Spleen (tissue), 11 donors: ENCODE measurements around the gene ZNF780B. TPM values are rescaled to one million over a fixed set of nuclear protein-coding genes. Genes with fewer than 3 reads are reported as not detected.

ENCODE experiments used
- DNase-seq: peaks from one replicate; pipeline ENCODE4 v3.0.0-alpha.2; 2020
- H3K27ac ChIP-seq, 8 donors: fragments of 200-600 bp; sonication (generic) in 7 of 8; 1 replicate in 4 of 8; 2 replicates in 4 of 8; pipeline versions ENCODE4 v1.5.0 to v1.8.0; 2016 to 2021; ENCODE audit warnings: inconsistent platforms in 4 of 8, mild to moderate bottlenecking in 4 of 8, moderate library complexity in 1 of 8
- H3K27me3 ChIP-seq, 7 donors: fragments of 200-600 bp; sonication (generic) in 6 of 7; replicated peaks in 1 of 7; 1 replicate in 4 of 7; 2 replicates in 3 of 7; pipeline versions ENCODE4 v1.5.0 to v1.8.0; 2016 to 2021; ENCODE audit warnings: inconsistent platforms in 3 of 7, mild to moderate bottlenecking in 1 of 7
- H3K36me3 ChIP-seq, 6 donors: fragments of 200-600 bp; sonication (generic) in 5 of 6; 1 replicate in 4 of 6; 2 replicates in 2 of 6; pipeline versions ENCODE4 v1.5.0 to v1.8.0; 2016 to 2021; ENCODE audit warnings: inconsistent platforms in 2 of 6
- H3K4me1 ChIP-seq, 6 donors: fragments of 200-600 bp; sonication (generic) in 5 of 6; 1 replicate in 3 of 6; 2 replicates in 3 of 6; pipeline versions ENCODE4 v1.5.0 to v1.8.0; 2016 to 2021; ENCODE audit warnings: inconsistent platforms in 3 of 6
- H3K4me3 ChIP-seq, 8 donors: fragments of 200-600 bp; sonication (generic) in 7 of 8; 1 replicate in 4 of 8; 2 replicates in 4 of 8; pipeline versions ENCODE4 v1.5.0 to v1.8.0; 2016 to 2021; ENCODE audit warnings: inconsistent platforms in 4 of 8, mild to moderate bottlenecking in 4 of 8, moderate library complexity in 2 of 8
- H3K9me3 ChIP-seq, 8 donors: fragments of 200-600 bp; sonication (generic) in 7 of 8; 1 replicate in 4 of 8; 2 replicates in 4 of 8; pipeline versions ENCODE4 v1.5.0 to v1.8.0; 2016 to 2021; ENCODE audit warnings: inconsistent platforms in 4 of 8
- POLR2A ChIP-seq, 3 donors: fragments of 450-650 bp; IDR thresholded peaks; one replicate each; pipeline ENCODE4 v1.5.1; 2017; ENCODE audit warnings: antibody characterized with exemption in 3 of 3, mild to moderate bottlenecking in 1 of 3
- POLR2AphosphoS5 ChIP-seq, 3 donors: sonication (generic); formaldehyde crosslinking; IDR thresholded peaks; one replicate each; pipeline ENCODE4 v1.5.1; 2017; ENCODE audit warnings: antibody characterized with exemption in 3 of 3
- WGBS, 5 donors: extraction: QIAGEN DNeasy Blood & Tissue Kit in 3 of 5; methylation state at CpG; one replicate each; pipeline versions ENCODE4 v1.1.5 to v1.1.7; 2013 to 2018; 5-methylcytosine and 5-hydroxymethylcytosine counted together
- intact Hi-C: fragments of 100-400 bp; cut with DNase I; formaldehyde crosslinking; loops from one replicate; pipeline ENCODE4 v1.15.0; 2023; ENCODE audit warnings: low total_unique reads
- polyA plus RNA-seq, 3 donors: library from polyadenylated mRNA; stranded (reverse); fragments of 200-250 nt; gene quantifications; one replicate each; pipeline ENCODE4 v1.2.1, GENCODE V29; 2013
- total RNA-seq, 7 donors: library from RNA; depleted of rRNA in 3 of 7; stranded (reverse); fragments of >200 nt in 3 of 7; fragmentation: NEBNext Ultra II Directional in 4 of 7; extraction: Animal tissue kit (Norgen Biotek cat#: 25700) in 4 of 7; gene quantifications; one replicate each; pipeline versions ENCODE4 v1.1.0 to v1.2.1, GENCODE V29; 2016 to 2021
- TF ChIP-seq, protein P1 (sequence below), 11 experiments: fragments of 200-600 bp in 7 of 11; fragments of 450-650 bp in 4 of 11; sonication (generic) in 4 of 11; IDR thresholded peaks in 8 of 11; conservative IDR thresholded peaks in 3 of 11; 1 replicate in 7 of 11; 2 replicates in 4 of 11; pipeline versions ENCODE4 v1.4.0 to v1.8.0; 2016 to 2021; ENCODE audit warnings: antibody characterized with exemption in 11 of 11, inconsistent platforms in 4 of 11, mild to moderate bottlenecking in 1 of 11
- donor health status: healthy with polysubstance abuse.
- donor health status: DM: no; HTN: no; CAD: no; lungs with moderate emphysema.
- donor health status: DM: no; HTN: no; CAD: no.
- donor health status: Bipolar disorder and iron deficiency.
- donor health status: healthy.
- donor health status: DM: no; HTN: no; CAD: no.
- donor health status: DM: yes; HTN: yes; CAD: no.

ZNF780B gene
- total and polyA plus RNA-seq, 10 donors: 7.8 to 42.3 (median 29.4) TPM

- no peak overlapping the region for H3K27ac ChIP-seq
- peaks cover 11 to 41% (median 25%) of the 10 kb centered on the region in 6 donors for H3K4me1 ChIP-seq
- peaks cover 0 to 60% (median 39%) of the 10 kb centered on the region in 8 donors for H3K9me3 ChIP-seq
- intact Hi-C loops: loop anchor here (5.0 kb wide), 1 partner anchor 150 kb away; no protein-coding TSS in a partner anchor
- peak overlapping the region in 2 of 8 donors; percentile 76 to 87 for H3K4me3 ChIP-seq
- no peaks in the 10 kb centered on the region for H3K27me3 ChIP-seq
- no peaks in the 10 kb centered on the region for H3K36me3 ChIP-seq
- TF ChIP-seq POLR2AphosphoS5 (IDR thresholded peaks at IDR 0.05) (no peak), POLR2A (IDR thresholded peaks at IDR 0.05) (no peak)
- TF ChIP-seq, protein P1, sequence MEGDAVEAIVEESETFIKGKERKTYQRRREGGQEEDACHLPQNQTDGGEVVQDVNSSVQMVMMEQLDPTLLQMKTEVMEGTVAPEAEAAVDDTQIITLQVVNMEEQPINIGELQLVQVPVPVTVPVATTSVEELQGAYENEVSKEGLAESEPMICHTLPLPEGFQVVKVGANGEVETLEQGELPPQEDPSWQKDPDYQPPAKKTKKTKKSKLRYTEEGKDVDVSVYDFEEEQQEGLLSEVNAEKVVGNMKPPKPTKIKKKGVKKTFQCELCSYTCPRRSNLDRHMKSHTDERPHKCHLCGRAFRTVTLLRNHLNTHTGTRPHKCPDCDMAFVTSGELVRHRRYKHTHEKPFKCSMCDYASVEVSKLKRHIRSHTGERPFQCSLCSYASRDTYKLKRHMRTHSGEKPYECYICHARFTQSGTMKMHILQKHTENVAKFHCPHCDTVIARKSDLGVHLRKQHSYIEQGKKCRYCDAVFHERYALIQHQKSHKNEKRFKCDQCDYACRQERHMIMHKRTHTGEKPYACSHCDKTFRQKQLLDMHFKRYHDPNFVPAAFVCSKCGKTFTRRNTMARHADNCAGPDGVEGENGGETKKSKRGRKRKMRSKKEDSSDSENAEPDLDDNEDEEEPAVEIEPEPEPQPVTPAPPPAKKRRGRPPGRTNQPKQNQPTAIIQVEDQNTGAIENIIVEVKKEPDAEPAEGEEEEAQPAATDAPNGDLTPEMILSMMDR (IDR thresholded peaks at IDR 0.05 in 8 of 11, conservative IDR thresholded peaks at IDR 0.05 in 3 of 11): no peak
- DNase-seq: no peak
- WGBS, 5 donors: 75 to 96% (median 88%) methylated on average over 1 of the region's 1 CpG
Observed at GRCh38 chr19:40057166-40057565, 1.1 kb upstream of the ZNF780B start.

DNA sequence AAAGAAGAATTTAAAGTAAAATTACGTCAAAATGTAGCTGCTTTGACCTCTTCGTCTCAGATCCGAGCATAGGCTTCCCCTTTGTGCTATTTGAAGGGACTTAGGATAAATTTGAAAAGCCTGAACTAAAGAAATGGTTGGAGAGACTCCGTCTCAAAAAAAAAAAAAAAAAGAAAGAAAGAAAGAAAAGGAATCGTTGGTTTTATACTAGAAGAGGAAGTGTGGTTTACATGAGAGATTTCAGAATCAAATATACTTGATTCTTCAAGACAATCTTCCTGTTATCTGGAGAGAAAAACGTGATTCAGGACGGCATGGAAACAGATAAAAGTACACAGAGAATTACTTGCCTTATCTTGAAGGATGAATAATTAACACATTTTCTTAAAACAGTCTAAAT is 474 bp upstream of the ZNF780B start:
- intact Hi-C loops: loop anchor here (5.0 kb wide), 1 partner anchor 149 kb away; no protein-coding TSS in a partner anchor
- DNase-seq: no peak
- H3K9me3 ChIP-seq: peaks cover 0 to 60% (median 43%) of the 10 kb centered on the region in 8 donors
- TF ChIP-seq, protein P1 (IDR thresholded peaks at IDR 0.05 in 8 of 11, conservative IDR thresholded peaks at IDR 0.05 in 3 of 11): no peak
- TF ChIP-seq POLR2A (IDR thresholded peaks at IDR 0.05): no peak
- TF ChIP-seq POLR2AphosphoS5 (IDR thresholded peaks at IDR 0.05): no peak
- no peaks in the 10 kb centered on the region for H3K27me3 ChIP-seq
- peaks cover 11 to 41% (median 25%) of the 10 kb centered on the region in 6 donors for H3K4me1 ChIP-seq
- peak overlapping the region; percentile 75 to 87 (median 78) for H3K4me3 ChIP-seq
- peak overlapping the region; percentile 33 to 90 (median 81) for H3K27ac ChIP-seq
- 2 to 4% (median 2%) methylated on average over 7 of the region's 7 CpGs for WGBS, 5 donors
- no peaks in the 10 kb centered on the region for H3K36me3 ChIP-seq

GRCh38 chr19:40055049-40055448 is 982 bp downstream of the ZNF780B start:
- H3K4me1 ChIP-seq: peaks cover 11 to 41% (median 25%) of the 10 kb centered on the region in 6 donors
- no peak for DNase-seq
- 53 to 64% (median 60%) methylated on average over 10 of the region's 10 CpGs for WGBS, 5 donors
- intact Hi-C loops: loop anchor here (5.0 kb wide), 1 partner anchor 148 kb away; no protein-coding TSS in a partner anchor
- TF ChIP-seq POLR2A (IDR thresholded peaks at IDR 0.05): no peak
- TF ChIP-seq, protein P1 (IDR thresholded peaks at IDR 0.05 in 8 of 11, conservative IDR thresholded peaks at IDR 0.05 in 3 of 11): no peak
- no peak for TF ChIP-seq POLR2AphosphoS5 (IDR thresholded peaks at IDR 0.05)
- H3K4me3 ChIP-seq: peak overlapping the region; percentile 75 to 87 (median 78)
- peaks cover 0 to 12% (median 5%) of the 10 kb centered on the region in 6 donors for H3K36me3 ChIP-seq
- H3K27me3 ChIP-seq: no peaks in the 10 kb centered on the region
- H3K9me3 ChIP-seq: peaks cover 0 to 60% (median 44%) of the 10 kb centered on the region in 8 donors
- peak overlapping the region in 4 of 8 donors; percentile 80 to 90 (median 85) for H3K27ac ChIP-seq

DNA sequence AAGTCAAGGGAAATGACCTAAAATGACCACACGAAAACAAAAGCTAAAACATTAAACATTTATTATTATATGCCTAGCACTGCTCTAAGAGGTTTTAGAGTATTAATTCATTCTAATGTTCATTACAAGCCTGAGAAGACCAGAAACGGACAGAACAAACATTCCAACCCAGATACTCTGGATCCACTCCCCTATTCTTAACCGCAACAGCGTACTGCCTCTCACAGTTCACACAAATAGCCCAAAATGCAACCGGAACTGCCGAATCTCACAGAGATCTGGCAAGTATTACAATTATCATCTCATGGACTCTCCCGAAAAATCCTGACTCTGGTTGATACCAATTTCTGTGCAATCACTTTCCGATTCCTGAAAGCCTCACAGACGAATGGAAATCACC is 1.4 kb downstream of the ZNF780B start:
- 91 to 96% (median 95%) methylated on average over 9 of the region's 9 CpGs for WGBS, 5 donors
- peak overlapping the region in 4 of 8 donors; percentile 76 to 87 (median 82) for H3K4me3 ChIP-seq

More for the DNA sequence above, 1.4 kb downstream of the ZNF780B start:
- DNase-seq: no peak
- Histone ChIP-seq H3K27me3 (no peaks in the 10 kb centered on the region), H3K9me3 (peaks cover 0 to 60% (median 42%) of the 10 kb centered on the region in 8 donors), H3K36me3 (peaks cover 0 to 16% (median 7%) of the 10 kb centered on the region in 6 donors), H3K4me1 (peaks cover 11 to 41% (median 25%) of the 10 kb centered on the region in 6 donors), H3K27ac (no peak overlapping the region)
- intact Hi-C loops: loop anchor here (5.0 kb wide), 1 partner anchor 147 kb away; no protein-coding TSS in a partner anchor
- TF ChIP-seq, protein P1 (IDR thresholded peaks at IDR 0.05 in 8 of 11, conservative IDR thresholded peaks at IDR 0.05 in 3 of 11): no peak
- TF ChIP-seq POLR2A (IDR thresholded peaks at IDR 0.05) (no peak), POLR2AphosphoS5 (IDR thresholded peaks at IDR 0.05) (no peak)
